Measurements from ENCODE around the gene SH2D3A.

- TF ChIP-seq CTCF (IDR thresholded peaks at IDR 0.05; ENCODE audit: low read depth, low read length) (no peak), POLR2A (IDR thresholded peaks at IDR 0.05; ENCODE audit: extremely low read depth, insufficient read length) (no peak), MAX (IDR thresholded peaks at IDR 0.05; ENCODE audit: low read depth, low read length) (no peak), MYC (IDR thresholded peaks at IDR 0.05; ENCODE audit: low read depth, low read length) (no peak)
Observed at GRCh38 chr19:6766357-6767080, 716 bp downstream of the SH2D3A start.
